ENCODE measurements around the gene STK4.
A peak's percentile ranks its signal among the peaks of the same experiment; 100 is the strongest.

The STK4 gene

GRCh38 chr20:44961011-44961869, 5.1 kb upstream of the STK4 start:
- DNase-seq (ENCODE audit: insufficient read length, low spot score) (no peak), FAIRE-seq (no peak)
- TF ChIP-seq POLR2A (IDR thresholded peaks at IDR 0.05; ENCODE audit: low read depth, low read length) = no peak
- TF ChIP-seq POLR2AphosphoS5 (IDR thresholded peaks at IDR 0.05; ENCODE audit: low read depth, low read length) = no peak
- TF ChIP-seq PAX5 (IDR thresholded peaks at IDR 0.05; ENCODE audit: insufficient read depth, low read length, severe bottlenecking) = no peak
- TF ChIP-seq TAF1 (IDR thresholded peaks at IDR 0.05; ENCODE audit: low read depth, low read length) = no peak
- no peak for TF ChIP-seq SPI1 (IDR thresholded peaks at IDR 0.05; ENCODE audit: low read depth, low read length)
- no peak for TF ChIP-seq POU2F2 (IDR thresholded peaks at IDR 0.05; ENCODE audit: low read depth, low read length)

GRCh38 chr20:44961870-44962267, 4.4 kb upstream of the STK4 start:
- DNase-seq (ENCODE audit: insufficient read length, low spot score) (no peak), FAIRE-seq (no peak)
- no peak for TF ChIP-seq TAF1 (IDR thresholded peaks at IDR 0.05; ENCODE audit: low read depth, low read length)

DNA sequence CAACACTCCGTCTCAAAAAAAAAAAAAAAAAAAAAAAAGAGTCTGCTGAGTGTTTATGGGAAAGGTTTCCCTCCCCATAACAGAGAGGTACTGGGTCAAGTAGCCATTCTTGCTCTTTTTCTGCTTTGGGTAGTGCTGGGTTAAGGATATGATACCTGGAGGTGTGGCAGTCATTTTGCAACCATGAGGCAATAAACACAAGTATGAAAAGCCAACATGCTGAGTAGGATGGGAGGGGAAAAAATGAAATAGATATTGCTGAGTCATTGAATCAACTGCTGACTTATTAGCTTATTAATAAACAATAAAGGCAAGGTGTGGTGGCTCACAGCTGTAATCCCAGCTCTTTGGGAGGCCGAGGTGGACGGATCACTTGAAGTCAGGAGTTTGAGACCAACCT, 3.8 kb upstream of the STK4 start:
- DNase-seq (ENCODE audit: insufficient read length, low spot score) = no peak
- TF ChIP-seq POLR2A (IDR thresholded peaks at IDR 0.05; ENCODE audit: low read depth, low read length) (no peak), PAX5 (IDR thresholded peaks at IDR 0.05; ENCODE audit: insufficient read depth, low read length, severe bottlenecking) (no peak), TAF1 (IDR thresholded peaks at IDR 0.05; ENCODE audit: low read depth, low read length) (no peak), POU2F2 (IDR thresholded peaks at IDR 0.05; ENCODE audit: low read depth, low read length) (no peak), SPI1 (IDR thresholded peaks at IDR 0.05; ENCODE audit: low read depth, low read length) (no peak), POLR2AphosphoS5 (IDR thresholded peaks at IDR 0.05; ENCODE audit: low read depth, low read length) (no peak)
- FAIRE-seq = no peak

- peak; percentile 78 for TF ChIP-seq POU2F2 (IDR thresholded peaks at IDR 0.05; ENCODE audit: low read depth, low read length)
- no peak for TF ChIP-seq SPI1 (IDR thresholded peaks at IDR 0.05; ENCODE audit: low read depth, low read length)
- TF ChIP-seq POLR2AphosphoS5 (IDR thresholded peaks at IDR 0.05; ENCODE audit: low read depth, low read length) = no peak
- DNase-seq (ENCODE audit: insufficient read length, low spot score) (no peak), FAIRE-seq (no peak)
These were observed 2.7 kb upstream of the STK4 start for GRCh38 chr20:44963325-44964215.

DNA sequence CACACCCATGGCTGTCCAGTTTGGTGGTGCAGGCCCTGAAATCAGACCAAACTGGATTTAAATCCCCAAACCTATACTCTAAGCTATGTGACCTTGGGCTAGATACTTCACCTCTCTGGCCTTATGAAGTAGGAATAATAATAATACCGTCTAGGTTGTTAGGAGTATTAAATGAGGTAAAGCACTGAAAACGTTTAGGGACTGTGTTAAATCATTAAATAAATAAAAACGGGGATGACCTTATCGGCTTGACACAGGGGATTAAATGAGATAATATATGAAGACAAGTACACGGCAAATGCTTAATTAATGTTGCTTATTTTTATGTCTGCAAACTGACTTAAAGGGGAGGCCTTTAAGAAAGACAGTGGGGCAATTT, 672 bp upstream of the STK4 start:
- FAIRE-seq (no peak), DNase-seq (ENCODE audit: insufficient read length, low spot score) (no peak)
- TF ChIP-seq POU2F2 (IDR thresholded peaks at IDR 0.05; ENCODE audit: low read depth, low read length) = no peak

GRCh38 chr20:44967207-44967807, 995 bp downstream of the STK4 start:
- TF ChIP-seq SPI1 (IDR thresholded peaks at IDR 0.05; ENCODE audit: low read depth, low read length) (peak; percentile 83), POLR2A (IDR thresholded peaks at IDR 0.05; ENCODE audit: low read depth, low read length) (no peak)
- DNase-seq (ENCODE audit: insufficient read length, low spot score) (no peak), FAIRE-seq (peak; percentile 40)

- no peak for DNase-seq (ENCODE audit: insufficient read length, low spot score)
- TF ChIP-seq POLR2A (IDR thresholded peaks at IDR 0.05; ENCODE audit: low read depth, low read length) = no peak
- TF ChIP-seq POLR2AphosphoS5 (IDR thresholded peaks at IDR 0.05; ENCODE audit: low read depth, low read length) = no peak
- no peak for TF ChIP-seq SPI1 (IDR thresholded peaks at IDR 0.05; ENCODE audit: low read depth, low read length)
- no peak for TF ChIP-seq PAX5 (IDR thresholded peaks at IDR 0.05; ENCODE audit: insufficient read depth, low read length, severe bottlenecking)
- no peak for FAIRE-seq
These were observed 3.1 kb downstream of the STK4 start for GRCh38 chr20:44969300-44969894.

DNA sequence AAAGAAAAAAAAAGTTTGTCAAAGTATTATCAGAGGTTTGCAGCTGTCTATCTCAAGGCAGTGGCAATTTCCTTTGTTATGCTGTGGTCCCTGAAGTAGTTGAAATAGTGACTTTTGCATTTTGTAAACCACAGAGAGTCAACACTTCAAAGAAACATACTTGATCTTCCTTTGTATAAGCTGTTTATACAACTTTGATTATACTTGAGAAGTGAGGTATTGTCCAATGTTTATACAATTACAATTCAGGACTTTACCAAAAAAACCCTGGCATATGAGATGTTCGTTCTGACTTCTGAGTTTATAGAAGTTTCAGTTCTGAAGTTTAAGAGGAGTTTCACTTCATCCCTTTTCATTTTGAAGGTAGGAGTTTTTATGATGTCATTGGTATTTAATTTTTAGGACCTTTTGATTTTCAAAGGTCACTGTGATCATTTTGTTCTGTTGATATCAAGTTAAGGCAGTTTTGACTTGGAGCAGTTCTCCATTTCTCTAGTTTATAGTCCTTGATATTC, 4.0 kb downstream of the STK4 start:
- TF ChIP-seq TAF1 (IDR thresholded peaks at IDR 0.05; ENCODE audit: low read depth, low read length) = no peak
- no peak for TF ChIP-seq POU2F2 (IDR thresholded peaks at IDR 0.05; ENCODE audit: low read depth, low read length)
- 0 out of 2 replicates have a peak, but pooled peaks have one; percentile 30 for TF ChIP-seq POLR2AphosphoS5 (IDR thresholded peaks at IDR 0.05; ENCODE audit: low read depth, low read length)
- TF ChIP-seq SPI1 (IDR thresholded peaks at IDR 0.05; ENCODE audit: low read depth, low read length) = peak; percentile 56
- TF ChIP-seq POLR2A (IDR thresholded peaks at IDR 0.05; ENCODE audit: low read depth, low read length) = no peak
- FAIRE-seq (no peak), DNase-seq (ENCODE audit: insufficient read length, low spot score) (no peak)

DNA sequence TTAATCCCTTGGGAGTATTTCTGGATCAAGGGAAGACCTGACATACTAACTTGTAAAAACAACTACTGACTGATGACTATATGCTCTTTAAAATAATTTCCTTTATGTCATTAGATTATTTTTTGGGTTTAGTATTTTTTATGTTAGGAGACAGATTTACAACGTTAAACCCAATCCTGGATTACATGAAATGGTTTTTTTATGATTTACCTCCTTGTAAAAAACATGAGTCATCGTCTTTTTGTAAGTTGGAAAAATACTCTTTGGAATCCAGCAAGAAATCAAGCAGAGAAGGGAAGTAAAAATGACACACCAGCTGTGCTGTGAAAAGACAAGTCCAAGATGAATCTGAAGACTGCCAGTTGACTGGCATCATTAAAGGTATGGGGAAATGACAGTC, 6.7 kb downstream of the STK4 start:
- FAIRE-seq = no peak
- no peak for DNase-seq (ENCODE audit: insufficient read length, low spot score)
- TF ChIP-seq TAF1 (IDR thresholded peaks at IDR 0.05; ENCODE audit: low read depth, low read length) (no peak), POU2F2 (IDR thresholded peaks at IDR 0.05; ENCODE audit: low read depth, low read length) (no peak), SPI1 (IDR thresholded peaks at IDR 0.05; ENCODE audit: low read depth, low read length) (no peak), PAX5 (IDR thresholded peaks at IDR 0.05; ENCODE audit: insufficient read depth, low read length, severe bottlenecking) (no peak), POLR2AphosphoS5 (IDR thresholded peaks at IDR 0.05; ENCODE audit: low read depth, low read length) (no peak), POLR2A (IDR thresholded peaks at IDR 0.05; ENCODE audit: low read depth, low read length) (no peak)
